NCI-H524 treated with DMSO at 0.1 percent for 48 hours (cell line): Measurements from ENCODE around the gene SSU72.
"Not testable (repeated sequence)": the region's sequence is repeated elsewhere in the genome, so short reads cannot be mapped to it uniquely, and the experiment has no call there.

ENCODE experiments used
- DNase-seq: peaks from one replicate; lab custom pipeline; 2025; lab: John Stamatoyannopoulos, UW

The SSU72 gene

DNA sequence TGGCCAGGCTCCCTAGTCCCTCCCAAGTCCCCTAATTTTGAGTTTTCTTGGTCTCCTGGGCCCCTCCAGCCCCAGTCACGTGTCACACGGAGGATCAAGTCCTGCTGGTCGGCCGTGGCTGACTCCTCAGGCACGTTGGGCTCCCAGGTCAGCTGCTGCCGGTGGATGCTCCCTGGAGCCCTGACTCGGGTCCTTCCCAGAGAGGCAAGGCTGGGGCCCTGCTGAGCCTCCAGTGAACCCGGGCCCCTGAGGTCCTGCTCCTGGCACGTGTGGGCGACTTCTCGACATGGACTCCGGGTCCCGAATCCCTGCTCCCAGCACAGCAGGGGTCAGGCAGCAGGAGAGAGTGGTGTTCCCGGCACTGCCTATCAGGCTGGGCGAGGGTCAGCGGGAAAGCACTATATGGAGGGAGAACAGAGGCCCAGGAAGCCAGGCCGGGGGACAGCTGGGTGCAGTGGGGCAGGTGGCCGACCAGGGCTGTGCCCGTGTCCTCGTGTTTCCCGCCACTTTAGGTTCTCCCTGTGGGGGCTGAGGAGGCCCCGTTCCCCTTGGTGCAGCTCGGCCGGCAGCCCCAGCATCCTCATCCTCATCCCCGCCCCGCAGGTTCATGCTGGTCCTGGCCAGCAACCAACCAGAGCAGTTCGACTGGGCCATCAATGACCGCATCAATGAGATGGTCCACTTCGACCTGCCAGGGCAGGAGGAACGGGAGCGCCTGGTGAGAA is 47.4 kb downstream of the SSU72 start:
- DNase-seq, result no peak

DNA sequence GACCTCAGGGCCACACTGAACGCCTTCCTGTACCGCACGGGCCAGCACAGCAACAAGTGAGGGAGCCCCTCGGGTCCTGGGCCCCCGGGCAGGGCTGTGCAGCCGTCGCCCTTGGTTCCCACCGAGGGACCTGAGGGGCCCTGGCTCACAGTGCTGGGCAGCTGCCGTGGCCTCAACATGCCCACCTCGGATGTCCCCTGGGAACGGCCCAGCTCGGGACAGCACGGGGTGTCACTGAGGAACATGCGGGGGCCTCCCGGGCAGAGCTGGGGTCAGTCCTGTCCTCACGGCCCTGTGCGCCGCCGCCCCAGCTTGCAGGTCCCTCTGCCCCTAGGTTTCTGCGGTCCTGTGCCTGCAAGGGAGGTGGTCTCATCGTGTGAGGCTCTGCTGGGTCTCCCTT is 48.2 kb downstream of the SSU72 start:
- DNase-seq, result not testable (repeated sequence)

DNA sequence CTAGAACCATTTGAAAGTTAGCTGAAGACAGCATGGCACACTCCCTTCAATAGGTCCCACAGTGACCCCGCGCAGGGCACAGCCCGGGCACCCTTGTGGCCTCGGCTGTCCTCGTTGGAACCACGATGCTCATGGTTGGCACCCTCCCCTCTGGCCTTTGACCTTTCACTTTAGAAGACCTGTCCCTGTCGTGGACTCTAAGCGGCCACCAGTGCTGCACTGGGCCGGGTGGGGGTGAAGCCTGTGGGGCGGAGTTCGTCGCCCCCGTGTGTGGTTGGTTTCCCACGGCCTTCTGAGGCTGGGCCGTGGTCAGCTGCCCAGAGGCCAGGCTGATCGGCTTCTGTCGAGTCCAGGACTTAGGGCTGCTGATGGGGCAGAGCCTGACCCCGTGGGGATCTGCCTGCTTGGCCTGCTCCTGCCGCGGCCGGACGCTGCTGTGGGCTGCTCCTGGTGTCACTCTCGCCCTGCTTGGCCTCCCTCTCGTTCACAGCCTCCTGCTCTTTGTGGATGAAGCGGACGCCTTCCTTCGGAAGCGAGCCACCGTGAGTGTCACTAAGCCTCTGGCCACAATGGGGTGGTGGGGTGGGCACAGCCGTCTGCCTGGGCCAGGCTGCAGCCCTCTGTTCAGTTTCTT is 49.8 kb downstream of the SSU72 start:
- DNase-seq, result not testable (repeated sequence)

DNA sequence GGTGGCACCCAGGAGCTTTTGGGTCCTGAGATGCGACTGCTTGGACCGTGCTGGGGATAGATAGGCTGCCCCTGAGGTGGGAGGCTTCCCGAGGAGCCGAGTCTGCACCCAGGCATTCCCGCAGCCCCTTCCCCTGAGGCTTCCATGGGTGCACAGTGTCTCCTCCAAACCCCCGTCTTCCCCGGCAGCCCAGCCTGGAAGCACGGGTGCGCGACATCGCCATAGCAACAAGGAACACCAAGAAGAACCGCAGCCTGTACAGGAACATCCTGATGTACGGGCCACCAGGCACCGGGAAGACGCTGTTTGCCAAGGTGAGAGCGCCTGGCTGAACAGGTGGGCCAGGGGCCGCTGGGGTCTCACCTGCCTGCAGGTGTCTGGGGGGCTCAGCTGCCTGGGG is 51.0 kb downstream of the SSU72 start:
- DNase-seq, result not testable (repeated sequence)

DNA sequence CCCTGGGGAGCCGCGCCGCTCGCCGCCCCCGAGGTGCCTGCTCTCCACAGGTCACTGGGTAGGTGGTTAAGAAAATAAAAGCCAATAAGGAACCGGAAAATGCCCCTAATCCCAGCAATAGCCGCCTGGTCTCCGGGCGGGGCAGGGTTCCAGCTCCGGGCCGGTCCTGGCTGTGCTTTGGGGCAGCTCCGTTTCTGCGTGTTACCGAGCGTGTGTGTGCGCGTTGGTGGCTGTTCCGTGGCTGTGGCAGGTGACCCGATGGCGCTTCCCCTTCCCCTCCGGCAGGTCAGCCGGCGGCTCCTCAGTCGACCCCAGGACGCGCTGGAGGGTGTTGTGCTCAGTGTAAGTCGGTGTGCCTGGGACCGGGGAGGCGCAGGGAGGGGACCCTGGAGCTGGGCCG is 51.4 kb downstream of the SSU72 start:
- DNase-seq, result not testable (repeated sequence)

DNA sequence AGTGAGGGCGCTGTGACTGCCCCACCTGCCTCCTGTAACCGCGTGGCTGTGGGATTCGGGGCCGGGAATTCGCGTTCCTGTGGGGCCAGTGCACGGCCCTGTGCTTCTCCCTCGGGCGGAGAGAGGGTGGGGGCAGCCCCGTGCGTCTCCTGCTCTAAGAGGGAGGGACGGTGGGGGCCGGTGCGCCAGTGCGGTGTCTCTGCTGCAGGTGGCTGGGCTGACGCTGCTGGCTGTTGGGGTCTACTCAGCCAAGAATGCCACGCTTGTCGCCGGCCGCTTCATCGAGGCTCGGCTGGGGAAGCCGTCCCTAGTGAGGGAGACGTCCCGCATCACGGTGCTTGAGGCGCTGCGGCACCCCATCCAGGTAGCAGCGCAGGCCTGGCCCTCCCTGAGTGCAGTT is 52.1 kb downstream of the SSU72 start:
- DNase-seq, result not testable (repeated sequence)

DNA sequence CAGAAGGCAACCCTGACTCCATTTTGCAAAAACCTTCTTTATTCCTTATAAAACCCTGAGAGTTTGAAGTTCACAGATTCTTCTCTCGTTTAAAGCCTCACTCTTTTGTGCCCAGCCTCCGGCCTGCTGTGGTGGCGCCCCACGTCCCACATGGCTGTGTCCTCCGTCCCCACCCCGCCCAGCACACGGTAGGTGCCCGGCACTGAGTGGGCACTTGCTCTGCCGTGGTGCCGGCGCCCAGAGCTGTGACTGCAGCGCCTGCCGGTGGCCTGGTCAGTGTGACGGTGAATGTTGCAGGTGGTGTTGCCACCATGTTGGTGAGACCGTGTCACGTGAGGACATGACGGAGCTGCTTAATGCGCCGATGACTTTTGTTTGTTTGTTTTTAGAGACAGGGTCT is 53.3 kb downstream of the SSU72 start:
- DNase-seq, result no peak

DNA sequence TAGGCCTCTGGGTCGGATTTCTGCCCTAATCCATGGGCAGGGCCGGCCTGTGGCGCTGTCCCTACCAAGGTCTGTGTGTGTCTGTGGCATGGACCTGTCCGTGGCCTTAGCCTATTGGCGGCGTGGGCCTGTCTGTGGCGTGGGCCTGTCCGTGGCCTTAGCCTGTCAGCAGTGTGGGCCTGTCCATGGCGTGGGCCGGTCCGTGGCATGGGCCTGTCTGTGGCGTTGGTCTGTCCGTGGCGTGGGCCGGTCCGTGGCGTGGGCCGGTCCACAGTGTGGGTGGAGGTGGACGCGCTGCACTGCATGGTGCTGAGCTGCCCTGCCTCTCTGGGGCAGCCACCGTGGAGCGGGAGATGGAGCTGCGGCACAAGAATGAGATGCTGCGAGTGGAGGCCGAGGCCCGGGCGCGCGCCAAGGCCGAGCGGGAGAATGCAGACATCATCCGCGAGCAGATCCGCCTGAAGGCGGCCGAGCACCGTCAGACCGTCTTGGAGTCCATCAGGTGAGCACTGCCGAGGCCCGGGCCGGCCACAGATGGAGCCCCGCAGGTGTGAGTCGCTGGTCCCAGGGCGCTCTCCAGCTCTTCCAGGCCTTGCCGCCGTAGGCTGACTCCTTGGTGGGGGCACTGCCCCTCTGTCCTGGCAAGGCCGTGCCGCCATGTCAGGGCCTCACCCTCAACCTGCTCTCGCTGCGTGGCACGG is 54.7 kb downstream of the SSU72 start:
- not testable (repeated sequence) for DNase-seq

DNA sequence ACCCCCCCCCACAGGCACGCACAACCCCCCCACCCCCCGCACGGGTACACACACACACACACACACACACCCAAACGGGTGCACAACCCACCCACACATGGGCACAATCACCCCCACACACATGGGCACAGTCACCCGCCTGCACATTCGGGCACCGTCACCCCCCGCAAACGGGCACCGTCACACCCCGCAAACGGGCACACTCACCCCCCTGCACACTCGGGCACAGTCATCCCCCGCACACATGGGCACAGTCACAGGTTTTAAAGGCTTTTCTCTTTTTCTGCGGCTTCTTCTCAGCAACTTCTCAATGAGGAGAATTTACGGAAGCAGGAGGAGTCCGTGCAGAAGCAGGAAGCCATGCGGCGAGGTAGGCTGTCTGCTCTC is 56.0 kb downstream of the SSU72 start:
- not testable (repeated sequence) for DNase-seq

DNA sequence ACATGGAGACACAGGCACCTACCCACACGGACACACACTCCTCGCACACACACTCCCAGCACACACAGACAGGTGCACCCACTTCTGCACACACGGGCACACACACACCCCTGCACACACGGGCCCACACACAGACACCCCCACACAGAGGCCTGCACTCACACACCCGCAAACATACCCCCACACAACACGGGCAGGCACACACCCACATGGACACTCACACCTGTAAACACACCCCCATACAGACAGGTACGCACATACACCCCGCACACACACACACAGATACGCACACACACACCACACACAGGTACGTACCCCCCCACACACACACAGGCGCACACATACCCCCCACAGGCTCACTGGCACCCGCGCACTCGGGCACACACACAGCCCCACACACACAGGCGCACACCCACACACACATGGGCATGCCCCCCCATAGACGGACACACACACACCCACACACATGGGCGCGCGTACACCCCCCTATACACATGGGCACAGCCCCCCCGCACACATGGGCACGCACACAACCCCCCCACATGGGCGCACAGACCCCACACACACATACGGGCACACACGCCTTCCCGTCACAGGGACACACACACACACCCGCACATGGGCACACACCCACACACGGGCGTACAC is 56.6 kb downstream of the SSU72 start:
- no peak for DNase-seq

DNA sequence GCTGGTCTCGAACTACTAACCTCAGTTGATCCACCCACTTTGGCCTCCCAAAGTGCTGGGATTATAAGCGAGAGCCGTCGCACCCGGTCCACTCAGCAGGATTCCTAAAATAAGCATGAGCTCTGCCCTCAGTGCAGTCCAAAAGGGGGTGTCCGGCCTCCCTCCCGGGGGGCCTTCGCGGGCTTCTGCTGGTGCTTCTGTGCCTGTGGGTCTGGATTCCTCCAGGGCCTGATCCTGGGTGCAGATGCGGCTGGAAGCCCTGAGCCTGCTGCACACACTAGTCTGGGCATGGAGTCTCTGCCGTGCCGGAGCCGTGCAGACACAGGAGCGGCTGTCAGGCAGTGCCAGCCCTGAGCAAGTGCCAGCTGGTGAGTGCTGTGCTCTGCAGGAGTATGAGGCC is 57.7 kb downstream of the SSU72 start:
- not testable (repeated sequence) for DNase-seq

DNA sequence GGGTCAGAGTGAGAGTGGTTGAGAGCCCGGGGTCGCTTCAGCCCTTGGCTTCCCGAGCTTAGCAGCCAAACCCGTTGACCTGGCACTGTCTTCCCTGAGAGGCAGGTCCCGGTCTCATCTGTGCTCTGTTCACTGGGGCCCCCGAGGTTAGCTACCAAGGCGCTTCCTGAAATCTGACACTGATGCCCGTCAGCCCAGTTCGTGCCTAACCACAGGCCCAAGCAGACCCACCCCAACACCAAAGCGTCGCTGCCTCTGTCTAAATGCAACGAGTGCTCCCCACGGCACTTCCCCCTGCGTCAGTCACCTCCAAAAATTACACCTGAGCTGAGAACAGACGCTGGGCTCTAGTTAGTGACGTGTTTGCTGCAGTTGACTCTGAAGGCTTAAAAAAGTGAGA is 60.3 kb downstream of the SSU72 start:
- DNase-seq, result not testable (repeated sequence)

DNA sequence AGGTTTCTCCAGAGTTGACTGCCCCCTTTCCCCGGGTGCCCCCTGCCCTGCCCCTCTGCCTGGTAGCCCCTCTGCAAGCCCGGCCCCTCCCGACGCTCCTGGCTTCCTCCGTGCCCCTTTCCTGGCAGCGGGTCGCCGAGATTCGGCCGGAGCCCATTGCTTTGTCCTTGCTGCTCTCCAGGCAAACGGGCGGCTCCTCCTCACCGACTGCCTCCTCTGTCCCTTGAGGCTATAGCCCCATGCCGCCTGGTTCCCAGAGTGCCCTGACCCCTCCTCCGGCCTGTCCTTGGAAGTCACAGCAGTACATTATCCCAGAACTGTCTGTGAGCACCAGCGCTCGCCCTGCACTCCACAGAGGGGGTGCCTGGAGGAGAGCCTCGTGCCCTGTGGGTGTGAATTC is 61.0 kb downstream of the SSU72 start:
- DNase-seq, result not testable (repeated sequence)

DNA sequence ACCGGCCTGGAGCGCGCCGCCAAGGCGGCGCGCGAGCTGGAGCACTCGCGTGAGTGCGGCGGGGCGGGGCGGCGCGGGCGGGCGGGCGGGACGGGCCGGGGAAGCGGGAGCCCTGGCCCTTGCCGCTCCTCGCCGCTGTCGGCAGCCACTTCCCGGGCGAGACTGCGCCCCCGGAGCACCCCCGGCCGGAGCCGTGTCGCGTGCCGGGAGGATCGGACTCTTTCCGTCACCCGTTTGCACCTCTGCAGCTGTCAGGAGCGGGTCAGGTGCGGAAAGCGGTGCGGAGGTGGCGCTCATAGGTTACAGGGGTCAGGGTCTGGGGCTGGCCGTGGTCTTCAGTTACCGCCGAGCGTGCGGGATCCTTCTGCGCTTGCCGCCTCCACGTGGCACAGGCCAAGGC is 62.2 kb downstream of the SSU72 start:
- DNase-seq, result not testable (repeated sequence)

DNA sequence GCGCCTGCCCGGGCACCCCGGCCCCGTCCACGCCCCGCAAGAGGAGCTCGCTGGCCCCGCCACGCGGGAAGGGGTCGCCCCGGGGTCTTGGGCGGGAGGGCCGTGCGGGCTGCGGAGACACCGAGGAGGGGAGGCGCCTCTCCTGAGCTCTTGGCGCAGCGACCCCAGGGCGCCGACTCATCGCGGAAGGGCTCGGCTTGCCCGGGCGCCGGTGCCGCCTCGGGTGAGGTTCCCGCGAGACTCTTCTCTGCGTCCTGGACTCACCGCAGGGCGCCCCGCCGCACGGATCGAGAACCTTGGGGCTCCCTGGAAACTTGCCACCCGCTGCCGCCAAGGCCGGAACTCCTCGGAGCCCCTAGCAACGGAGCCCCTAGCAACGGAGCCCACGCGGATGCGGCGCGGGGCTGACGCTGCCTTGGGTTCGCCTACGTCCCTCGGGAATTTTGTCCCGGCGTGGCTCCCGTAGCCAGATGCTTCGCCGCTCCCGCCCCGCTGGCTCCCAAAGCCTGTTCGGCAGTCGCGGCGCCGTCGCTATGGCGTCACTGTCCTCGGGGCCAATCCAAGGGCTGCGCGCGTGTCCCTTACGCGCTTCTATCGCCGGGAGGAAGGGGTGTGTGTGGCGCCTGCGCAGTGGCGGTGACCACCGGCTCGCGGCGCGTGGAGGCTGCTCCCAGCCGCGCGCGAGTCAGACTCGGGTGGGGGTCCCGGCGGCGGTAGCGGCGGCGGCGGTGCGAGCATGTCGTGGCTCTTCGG is 63.0 kb downstream of the SSU72 start, which contains the start of gene ATAD3A:
Gene ATAD3A, plus strand, starts transcription at position 630 of the 753 bp plus-strand sequence. Its CDS starts 107 bp downstream, at position 737.
- DNase-seq, result peak; percentile 68

DNA sequence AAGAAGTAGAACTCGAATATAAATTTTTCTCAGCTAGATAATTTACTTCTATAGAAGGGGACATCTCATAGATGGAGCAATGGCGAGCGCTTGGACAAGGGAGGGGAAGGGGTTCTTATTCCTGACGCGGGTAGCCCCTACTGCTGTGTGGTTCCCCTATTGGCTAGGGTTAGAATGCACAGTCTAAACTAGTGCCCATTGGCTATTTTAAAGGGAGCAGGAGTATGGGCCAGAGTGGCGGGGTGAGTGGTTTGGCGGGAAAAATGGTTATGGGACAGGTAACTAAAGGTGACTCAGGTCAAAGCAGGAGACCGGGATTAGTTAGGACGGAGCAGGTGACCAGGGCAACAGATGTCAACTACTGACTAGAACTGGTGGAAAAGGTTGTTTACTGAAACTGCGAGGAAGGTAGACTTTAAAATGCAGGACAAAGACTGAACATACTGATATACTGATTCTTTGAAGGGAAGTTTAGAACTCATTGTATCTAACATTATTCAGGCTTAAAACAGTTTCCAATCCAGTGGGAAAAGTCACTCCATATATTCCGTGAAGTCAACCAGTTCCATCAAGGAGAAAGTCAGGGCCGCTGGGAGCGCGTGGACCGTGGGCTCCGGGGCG is 63.6 kb downstream of the SSU72 start:
- no peak for DNase-seq

DNA sequence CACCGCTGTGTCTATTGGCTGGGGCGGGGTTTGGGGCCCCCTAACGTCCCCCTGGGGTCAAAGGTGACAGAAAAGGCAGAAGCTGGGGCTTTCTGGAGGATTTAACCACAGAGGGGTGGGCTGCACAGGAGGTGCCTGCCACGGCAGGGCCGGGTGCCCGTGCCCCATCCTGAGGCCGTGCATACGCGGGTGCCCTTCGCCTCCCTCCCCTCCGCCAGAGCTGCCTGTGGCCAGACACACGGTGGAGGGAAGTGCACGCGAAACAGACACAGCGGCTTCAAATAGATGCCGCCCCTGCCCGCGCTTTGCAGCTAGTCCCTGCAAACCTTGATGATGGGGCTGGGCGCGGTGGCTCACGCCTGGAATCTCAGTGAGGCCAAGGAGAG is 65.2 kb downstream of the SSU72 start:
- DNase-seq, result not testable (repeated sequence)

DNA sequence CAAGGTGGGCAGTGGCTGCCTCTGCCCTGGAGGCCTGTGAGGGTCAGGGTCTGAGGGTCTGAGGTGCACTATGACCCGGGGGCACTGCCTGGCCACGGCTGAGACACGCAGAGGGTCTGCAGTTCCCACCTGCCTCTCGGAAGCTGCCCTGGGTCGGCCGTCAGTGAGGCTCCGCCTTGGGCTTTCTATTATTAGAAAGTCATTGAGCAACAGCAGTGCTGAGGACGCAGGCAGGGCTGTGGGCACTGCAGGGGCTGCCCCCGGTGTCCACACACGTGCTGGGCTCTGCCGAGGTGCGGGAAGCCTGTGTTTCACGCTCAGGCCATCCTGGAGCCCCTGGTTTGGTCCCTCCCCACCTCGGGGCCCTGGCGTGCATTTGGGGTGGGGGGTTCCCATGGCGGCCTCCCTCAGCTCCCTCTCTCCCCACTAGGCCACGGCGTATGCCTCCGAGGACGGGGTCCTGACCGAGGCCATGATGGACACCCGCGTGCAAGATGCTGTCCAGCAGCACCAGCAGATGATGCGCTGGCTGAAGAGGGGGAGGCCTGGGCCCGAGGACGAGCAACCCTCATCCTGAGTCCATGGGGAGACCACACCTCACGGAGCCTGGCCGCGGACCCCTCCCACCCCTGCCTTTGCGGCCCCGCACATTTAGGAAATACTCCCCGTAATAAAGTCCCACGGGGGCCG is 65.7 kb downstream of the SSU72 start:
- DNase-seq, result not testable (repeated sequence)

DNA sequence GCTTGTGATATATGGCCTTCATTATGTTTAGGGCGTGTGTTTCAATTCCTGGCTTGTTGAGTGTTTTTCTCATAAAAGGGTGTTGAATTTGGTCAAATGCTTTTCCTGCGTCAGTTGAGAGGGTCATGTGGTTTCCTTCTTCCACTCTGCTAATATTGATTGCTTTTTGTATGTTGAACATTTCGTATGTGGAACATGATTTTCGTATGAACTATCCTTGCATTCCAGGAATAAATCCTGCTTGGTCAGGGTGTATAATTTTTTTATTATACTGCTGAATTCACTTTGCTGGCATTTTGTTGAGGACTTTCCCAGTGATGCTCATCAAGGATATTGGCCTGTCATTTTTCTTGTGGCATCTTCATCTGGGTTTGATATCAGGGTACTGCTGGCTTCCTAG is 67.4 kb downstream of the SSU72 start:
- DNase-seq, result no peak

DNA sequence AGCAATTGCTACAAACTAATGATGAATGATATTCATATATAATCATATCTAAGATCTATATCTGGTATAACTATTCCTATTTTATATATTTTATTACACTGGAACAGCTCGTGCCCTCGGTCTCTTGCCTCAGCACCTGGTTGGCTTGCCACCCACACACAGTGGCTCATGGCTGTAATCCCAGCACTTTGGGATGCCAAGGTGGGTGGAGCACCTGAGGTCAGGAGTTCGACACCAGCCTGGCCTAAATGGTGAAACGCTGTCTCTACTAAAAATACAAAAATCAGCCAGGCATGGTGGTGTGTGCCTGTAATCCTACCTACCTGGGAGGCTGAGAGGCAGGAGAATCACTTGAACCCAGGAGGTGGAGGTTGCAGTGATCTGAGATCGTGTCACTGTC is 68.9 kb downstream of the SSU72 start:
- not testable (repeated sequence) for DNase-seq

DNA sequence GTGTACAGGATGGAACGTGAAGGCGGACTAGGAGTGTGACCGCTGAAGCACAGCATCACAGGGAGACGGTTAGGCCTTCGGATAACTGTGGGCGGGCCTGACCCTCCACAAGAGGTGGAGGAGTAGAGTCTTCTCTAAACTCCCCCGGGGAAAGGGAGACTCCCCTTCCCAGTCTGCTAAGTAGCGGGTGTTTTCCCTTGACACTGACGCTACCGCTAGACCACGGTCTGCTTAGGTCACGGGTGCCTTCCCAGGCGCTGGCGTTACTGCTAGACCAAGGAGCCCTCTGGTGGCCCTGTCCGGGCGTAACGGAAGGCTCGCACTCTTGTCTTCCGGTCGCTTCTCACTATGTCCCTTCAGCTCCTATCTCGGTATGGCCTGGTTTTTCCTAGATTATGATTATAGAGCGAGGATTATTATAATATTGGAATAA is 69.3 kb downstream of the SSU72 start:
- peak; percentile 20 for DNase-seq
